Measurements from ENCODE around the gene TNPO3.
"Not testable (repeated sequence)": the region's sequence is repeated elsewhere in the genome, so short reads cannot be mapped to it uniquely, and the experiment has no call there.

TNPO3 gene

GRCh38 chr7:128946936-128947830, 107.7 kb downstream of the TNPO3 start:
- peaks cover 10% of the 10 kb centered on the region for H3K36me3 Mint-ChIP-seq (ENCODE audit: insufficient read depth)
- no peak overlapping the region for H3K4me3 Mint-ChIP-seq
- H3K9me3 Mint-ChIP-seq: no peaks in the 10 kb centered on the region
- DNase-seq (ENCODE audit: low spot score in 2 of 2): no peak
- no peak for ATAC-seq (replicated peaks; ENCODE audit: extremely low read depth, poor library complexity, severe bottlenecking)
- no peaks in the 10 kb centered on the region for H3K27me3 Mint-ChIP-seq
- no peak overlapping the region for H3K27ac Mint-ChIP-seq (ENCODE audit: low read depth)
- no peaks in the 10 kb centered on the region for H3K4me1 Mint-ChIP-seq

- no peak for DNase-seq (ENCODE audit: low spot score in 2 of 2)
- ATAC-seq (replicated peaks; ENCODE audit: extremely low read depth, poor library complexity, severe bottlenecking): no peak
- Mint-ChIP-seq H3K4me3 (no peak overlapping the region), H3K4me1 (peaks cover 8% of the 10 kb centered on the region), H3K9me3 (no peaks in the 10 kb centered on the region), H3K27ac (ENCODE audit: low read depth) (no peak overlapping the region), H3K36me3 (ENCODE audit: insufficient read depth) (peaks cover 9% of the 10 kb centered on the region), H3K27me3 (no peaks in the 10 kb centered on the region)
Measured at GRCh38 chr7:128945668-128946366, 109.1 kb downstream of the TNPO3 start.

- no peaks in the 10 kb centered on the region for H3K27me3 Mint-ChIP-seq
- no peak for ATAC-seq (replicated peaks; ENCODE audit: extremely low read depth, poor library complexity, severe bottlenecking)
- H3K4me1 Mint-ChIP-seq: peaks cover 16% of the 10 kb centered on the region
- no peak overlapping the region for H3K4me3 Mint-ChIP-seq
- no peak for DNase-seq (ENCODE audit: low spot score in 2 of 2)
- H3K9me3 Mint-ChIP-seq: no peaks in the 10 kb centered on the region
- no peak overlapping the region for H3K27ac Mint-ChIP-seq (ENCODE audit: low read depth)
- peaks cover 7% of the 10 kb centered on the region for H3K36me3 Mint-ChIP-seq (ENCODE audit: insufficient read depth)
Measured at GRCh38 chr7:128944487-128945236, 110.2 kb downstream of the TNPO3 start.

GRCh38 chr7:128943251-128943650, 111.7 kb downstream of the TNPO3 start:
- peaks cover 22% of the 10 kb centered on the region for H3K4me1 Mint-ChIP-seq
- H3K9me3 Mint-ChIP-seq; DNase-seq (ENCODE audit: low spot score in 2 of 2); H3K36me3 Mint-ChIP-seq (ENCODE audit: insufficient read depth); H3K27me3 Mint-ChIP-seq; H3K27ac Mint-ChIP-seq (ENCODE audit: low read depth); ATAC-seq (replicated peaks; ENCODE audit: extremely low read depth, poor library complexity, severe bottlenecking); H3K4me3 Mint-ChIP-seq: not testable (repeated sequence)

GRCh38 chr7:128941946-128942526, 112.9 kb downstream of the TNPO3 start:
- no peak for DNase-seq (ENCODE audit: low spot score in 2 of 2)
- peaks cover 26% of the 10 kb centered on the region for H3K4me1 Mint-ChIP-seq

GRCh38 chr7:128941323-128941890, 113.5 kb downstream of the TNPO3 start:
- Mint-ChIP-seq H3K9me3 (no peaks in the 10 kb centered on the region), H3K36me3 (ENCODE audit: insufficient read depth) (peaks cover 5% of the 10 kb centered on the region), H3K4me1 (peaks cover 28% of the 10 kb centered on the region), H3K4me3 (peak overlapping the region; percentile 50), H3K27ac (ENCODE audit: low read depth) (no peak overlapping the region), H3K27me3 (peaks cover 22% of the 10 kb centered on the region)
- no peak for ATAC-seq (replicated peaks; ENCODE audit: extremely low read depth, poor library complexity, severe bottlenecking)
- DNase-seq (ENCODE audit: low spot score in 2 of 2): no peak

More at GRCh38 chr7:128941946-128942526, 112.9 kb downstream of the TNPO3 start:
- ATAC-seq (replicated peaks; ENCODE audit: extremely low read depth, poor library complexity, severe bottlenecking): no peak
- Mint-ChIP-seq H3K9me3 (no peaks in the 10 kb centered on the region), H3K36me3 (ENCODE audit: insufficient read depth) (peaks cover 5% of the 10 kb centered on the region), H3K27me3 (peaks cover 16% of the 10 kb centered on the region), H3K4me3 (no peak overlapping the region), H3K27ac (ENCODE audit: low read depth) (no peak overlapping the region)

GRCh38 chr7:128940494-128941322, 114.2 kb downstream of the TNPO3 start:
- DNase-seq (ENCODE audit: low spot score in 2 of 2) (no peak), ATAC-seq (replicated peaks; ENCODE audit: extremely low read depth, poor library complexity, severe bottlenecking) (peak; percentile 44)
- H3K27ac Mint-ChIP-seq (ENCODE audit: low read depth): peak overlapping the region; percentile 29
- no peaks in the 10 kb centered on the region for H3K9me3 Mint-ChIP-seq
- H3K4me3 Mint-ChIP-seq: peak overlapping the region; percentile 50
- H3K4me1 Mint-ChIP-seq: peaks cover 28% of the 10 kb centered on the region
- peaks cover 2% of the 10 kb centered on the region for H3K36me3 Mint-ChIP-seq (ENCODE audit: insufficient read depth)
- peaks cover 22% of the 10 kb centered on the region for H3K27me3 Mint-ChIP-seq

- Mint-ChIP-seq H3K27ac (ENCODE audit: low read depth) (peak overlapping the region; percentile 29), H3K36me3 (ENCODE audit: insufficient read depth) (peaks cover 2% of the 10 kb centered on the region), H3K4me3 (peak overlapping the region; percentile 50), H3K4me1 (peaks cover 28% of the 10 kb centered on the region), H3K9me3 (no peaks in the 10 kb centered on the region), H3K27me3 (peaks cover 22% of the 10 kb centered on the region)
- ATAC-seq (replicated peaks; ENCODE audit: extremely low read depth, poor library complexity, severe bottlenecking) (no peak), DNase-seq (ENCODE audit: low spot score in 2 of 2) (no peak)
Measured at GRCh38 chr7:128939861-128940410, 115.0 kb downstream of the TNPO3 start.

GRCh38 chr7:128939075-128939860, 115.6 kb downstream of the TNPO3 start:
- DNase-seq (ENCODE audit: low spot score in 2 of 2): no peak
- peaks cover 2% of the 10 kb centered on the region for H3K36me3 Mint-ChIP-seq (ENCODE audit: insufficient read depth)
- no peaks in the 10 kb centered on the region for H3K9me3 Mint-ChIP-seq
- peaks cover 22% of the 10 kb centered on the region for H3K27me3 Mint-ChIP-seq
- peak overlapping the region; percentile 61 for H3K27ac Mint-ChIP-seq (ENCODE audit: low read depth)
- no peak for ATAC-seq (replicated peaks; ENCODE audit: extremely low read depth, poor library complexity, severe bottlenecking)
- H3K4me1 Mint-ChIP-seq: peaks cover 28% of the 10 kb centered on the region
- H3K4me3 Mint-ChIP-seq: peak overlapping the region; percentile 77

- H3K4me3 Mint-ChIP-seq: peak overlapping the region; percentile 77
- H3K9me3 Mint-ChIP-seq: no peaks in the 10 kb centered on the region
- H3K27ac Mint-ChIP-seq (ENCODE audit: low read depth): peak overlapping the region; percentile 61
- H3K4me1 Mint-ChIP-seq: peaks cover 30% of the 10 kb centered on the region
- DNase-seq (ENCODE audit: low spot score in 2 of 2) (no peak), ATAC-seq (replicated peaks; ENCODE audit: extremely low read depth, poor library complexity, severe bottlenecking) (no peak)
- no peaks in the 10 kb centered on the region for H3K36me3 Mint-ChIP-seq (ENCODE audit: insufficient read depth)
- peaks cover 22% of the 10 kb centered on the region for H3K27me3 Mint-ChIP-seq
Measured at GRCh38 chr7:128938544-128939074, 116.3 kb downstream of the TNPO3 start.

Measured in central memory CD8-positive, alpha-beta T cell (primary cell).